ENCODE results near the gene TMEM39B.

- no peak for TF ChIP-seq CTCF (conservative IDR thresholded peaks at IDR 0.05; ENCODE audit: low read depth, low read length)
- no peak for TF ChIP-seq FOS (IDR thresholded peaks at IDR 0.05; ENCODE audit: low read depth, low read length)
- TF ChIP-seq RFX5 (IDR thresholded peaks at IDR 0.05; ENCODE audit: low read depth, low read length) = no peak
- no peak for TF ChIP-seq SMC3 (IDR thresholded peaks at IDR 0.05; ENCODE audit: low read depth, low read length)
- TF ChIP-seq POLR2A (IDR thresholded peaks at IDR 0.05; ENCODE audit: low read depth, low read length) = no peak
- no peak for TF ChIP-seq MAZ (IDR thresholded peaks at IDR 0.05; ENCODE audit: borderline replicate concordance, low read depth, low read length)
- no peak for TF ChIP-seq USF2 (IDR thresholded peaks at IDR 0.05; ENCODE audit: low read depth, low read length)
- no peak for TF ChIP-seq BHLHE40 (IDR thresholded peaks at IDR 0.05; ENCODE audit: low read depth, low read length)
- TF ChIP-seq RCOR1 (IDR thresholded peaks at IDR 0.05; ENCODE audit: insufficient replicate concordance, low read length) = no peak
- TF ChIP-seq, protein P1, sequence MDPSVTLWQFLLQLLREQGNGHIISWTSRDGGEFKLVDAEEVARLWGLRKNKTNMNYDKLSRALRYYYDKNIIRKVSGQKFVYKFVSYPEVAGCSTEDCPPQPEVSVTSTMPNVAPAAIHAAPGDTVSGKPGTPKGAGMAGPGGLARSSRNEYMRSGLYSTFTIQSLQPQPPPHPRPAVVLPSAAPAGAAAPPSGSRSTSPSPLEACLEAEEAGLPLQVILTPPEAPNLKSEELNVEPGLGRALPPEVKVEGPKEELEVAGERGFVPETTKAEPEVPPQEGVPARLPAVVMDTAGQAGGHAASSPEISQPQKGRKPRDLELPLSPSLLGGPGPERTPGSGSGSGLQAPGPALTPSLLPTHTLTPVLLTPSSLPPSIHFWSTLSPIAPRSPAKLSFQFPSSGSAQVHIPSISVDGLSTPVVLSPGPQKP (IDR thresholded peaks at IDR 0.05; ENCODE audit: borderline replicate concordance, low read depth, low read length) = no peak
- TF ChIP-seq MXI1 (IDR thresholded peaks at IDR 0.05; ENCODE audit: borderline replicate concordance, low read depth, low read length) = no peak
- TF ChIP-seq RAD21 (IDR thresholded peaks at IDR 0.05; ENCODE audit: low read length) = no peak
- TF ChIP-seq CEBPB (IDR thresholded peaks at IDR 0.05; ENCODE audit: low read depth, low read length) = no peak
These were observed 40.5 kb upstream of the TMEM39B start for GRCh38 chr1:32032275-32032615.

Data from IMR-90 (cell line).